Tibial nerve (tissue), 4 donors: ENCODE results near the gene EXOC4. TPM values are rescaled to one million over a fixed set of nuclear protein-coding genes. Genes with fewer than 3 reads are reported as not detected.

ENCODE experiments used
- DNase-seq, 2 donors: peaks; one replicate each; pipeline ENCODE4 v3.0.0-alpha.2; 2019; ENCODE audit warnings: low spot score in 2 of 2
- H3K27ac ChIP-seq, 4 donors: fragments of 200-600 bp; sonication (generic) in 3 of 4; one replicate each; pipeline ENCODE4 v1.5.1; 2017 to 2019; ENCODE audit warnings: mild to moderate bottlenecking in 1 of 4
- H3K27me3 ChIP-seq, 2 donors: fragments of 200-600 bp; sonication (generic) in 1 of 2; one replicate each; pipeline versions ENCODE4 v1.5.1 to v1.6.0; 2017 to 2019
- H3K36me3 ChIP-seq, 3 donors: fragments of 200-600 bp; sonication (generic); one replicate each; pipeline ENCODE4 v1.5.1; 2018 to 2019
- H3K4me1 ChIP-seq, 4 donors: fragments of 200-600 bp; sonication (generic) in 3 of 4; one replicate each; pipeline ENCODE4 v1.5.1; 2017 to 2019
- H3K4me3 ChIP-seq, 4 donors: fragments of 200-600 bp; sonication (generic) in 3 of 4; one replicate each; pipeline ENCODE4 v1.5.1; 2017 to 2019; ENCODE audit warnings: mild to moderate bottlenecking in 1 of 4, moderate library complexity in 1 of 4
- H3K9me3 ChIP-seq, 4 donors: fragments of 200-600 bp; sonication (generic) in 3 of 4; one replicate each; pipeline ENCODE4 v1.5.1; 2017 to 2019
- EP300 ChIP-seq, 2 donors: sonication (generic); formaldehyde crosslinking; IDR thresholded peaks; one replicate each; pipeline ENCODE4 v1.6.1; 2017; ENCODE audit warnings: antibody characterized with exemption in 2 of 2, mild to moderate bottlenecking in 1 of 2
- POLR2A ChIP-seq, 2 donors: fragments of 450-650 bp; IDR thresholded peaks; one replicate each; pipeline ENCODE4 v1.6.1; 2017; ENCODE audit warnings: antibody characterized with exemption in 2 of 2, mild to moderate bottlenecking in 2 of 2, moderate library complexity in 2 of 2
- WGBS, 2 donors: methylation state at CpG; one replicate each; pipeline ENCODE4 v1.1.5; 2018; 5-methylcytosine and 5-hydroxymethylcytosine counted together
- total RNA-seq, 4 donors: library from RNA; depleted of rRNA; stranded (reverse); fragments of >200 nt; gene quantifications; one replicate each; pipeline ENCODE4 v1.1.0, GENCODE V29; 2016
- TF ChIP-seq, protein P1 (sequence below), 5 experiments: fragments of 200-600 bp in 3 of 5; fragments of 450-650 bp in 2 of 5; sonication (generic) in 3 of 5; IDR thresholded peaks; one replicate each; pipeline ENCODE4 v1.5.1; 2016 to 2019; ENCODE audit warnings: antibody characterized with exemption in 5 of 5, mild to moderate bottlenecking in 3 of 5, moderate library complexity in 2 of 5

Gene EXOC4
- total RNA-seq, 4 donors from 2014 or later, result 70.0 to 104 (median 85.8) TPM

DNA sequence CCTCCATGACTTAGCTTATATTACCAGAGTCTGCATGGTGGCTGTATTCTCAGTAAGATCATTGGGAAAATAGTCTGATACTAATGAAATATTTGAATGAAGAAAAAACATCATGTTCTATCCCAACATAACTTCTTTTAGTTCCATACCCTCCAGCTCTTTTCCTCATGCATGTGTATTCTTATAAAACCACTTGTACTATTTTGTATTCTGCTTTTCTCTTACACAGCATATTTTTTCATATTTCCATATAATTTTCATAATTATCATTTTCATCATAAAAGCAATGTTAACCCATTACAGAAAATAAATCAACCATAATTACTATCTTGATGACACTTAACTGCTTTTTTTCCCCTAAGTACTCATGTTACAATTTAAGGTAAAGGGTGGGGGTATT is 503.0 kb downstream of the EXOC4 start:
- Histone ChIP-seq H3K9me3 (no peaks in the 10 kb centered on the region), H3K4me1 (no peaks in the 10 kb centered on the region), H3K27ac (no peak overlapping the region), H3K27me3 (no peaks in the 10 kb centered on the region), H3K4me3 (no peak overlapping the region), H3K36me3 (no peaks in the 10 kb centered on the region)
- TF ChIP-seq POLR2A (IDR thresholded peaks at IDR 0.05), result no peak
- TF ChIP-seq, protein P1, sequence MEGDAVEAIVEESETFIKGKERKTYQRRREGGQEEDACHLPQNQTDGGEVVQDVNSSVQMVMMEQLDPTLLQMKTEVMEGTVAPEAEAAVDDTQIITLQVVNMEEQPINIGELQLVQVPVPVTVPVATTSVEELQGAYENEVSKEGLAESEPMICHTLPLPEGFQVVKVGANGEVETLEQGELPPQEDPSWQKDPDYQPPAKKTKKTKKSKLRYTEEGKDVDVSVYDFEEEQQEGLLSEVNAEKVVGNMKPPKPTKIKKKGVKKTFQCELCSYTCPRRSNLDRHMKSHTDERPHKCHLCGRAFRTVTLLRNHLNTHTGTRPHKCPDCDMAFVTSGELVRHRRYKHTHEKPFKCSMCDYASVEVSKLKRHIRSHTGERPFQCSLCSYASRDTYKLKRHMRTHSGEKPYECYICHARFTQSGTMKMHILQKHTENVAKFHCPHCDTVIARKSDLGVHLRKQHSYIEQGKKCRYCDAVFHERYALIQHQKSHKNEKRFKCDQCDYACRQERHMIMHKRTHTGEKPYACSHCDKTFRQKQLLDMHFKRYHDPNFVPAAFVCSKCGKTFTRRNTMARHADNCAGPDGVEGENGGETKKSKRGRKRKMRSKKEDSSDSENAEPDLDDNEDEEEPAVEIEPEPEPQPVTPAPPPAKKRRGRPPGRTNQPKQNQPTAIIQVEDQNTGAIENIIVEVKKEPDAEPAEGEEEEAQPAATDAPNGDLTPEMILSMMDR (IDR thresholded peaks at IDR 0.05), result no peak
- no peak for TF ChIP-seq EP300 (IDR thresholded peaks at IDR 0.05)
- DNase-seq, result no peak

DNA sequence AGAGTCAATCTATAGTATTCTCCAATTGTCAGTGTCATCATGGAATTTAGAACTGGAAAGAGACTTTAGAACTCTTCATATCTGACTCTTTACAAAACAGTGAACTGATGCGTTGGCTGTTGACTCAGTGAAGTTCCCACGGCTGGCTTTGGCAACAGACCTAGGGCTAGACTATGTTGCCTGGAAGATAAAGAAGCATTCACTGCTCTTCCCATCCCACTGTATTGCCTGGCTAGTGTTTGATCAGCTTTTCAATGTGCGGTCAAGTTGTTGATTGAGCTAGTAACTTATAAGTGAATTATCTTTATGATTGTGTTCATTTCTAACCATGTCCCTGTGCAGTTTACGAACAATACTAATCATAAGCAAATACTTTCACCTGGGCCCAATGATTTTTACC is 508.6 kb downstream of the EXOC4 start:
- DNase-seq, result no peak
- H3K36me3 ChIP-seq, result no peaks in the 10 kb centered on the region
- H3K9me3 ChIP-seq, result no peaks in the 10 kb centered on the region
- TF ChIP-seq, protein P1 (IDR thresholded peaks at IDR 0.05), result no peak
- TF ChIP-seq EP300 (IDR thresholded peaks at IDR 0.05), result no peak
- TF ChIP-seq POLR2A (IDR thresholded peaks at IDR 0.05), result no peak
- H3K4me3 ChIP-seq, result no peak overlapping the region
- H3K27ac ChIP-seq, result no peak overlapping the region
- 86 to 93% methylated on average over 4 of the region's 4 CpGs for WGBS, 2 donors
- H3K4me1 ChIP-seq, result no peaks in the 10 kb centered on the region
- no peaks in the 10 kb centered on the region for H3K27me3 ChIP-seq

DNA sequence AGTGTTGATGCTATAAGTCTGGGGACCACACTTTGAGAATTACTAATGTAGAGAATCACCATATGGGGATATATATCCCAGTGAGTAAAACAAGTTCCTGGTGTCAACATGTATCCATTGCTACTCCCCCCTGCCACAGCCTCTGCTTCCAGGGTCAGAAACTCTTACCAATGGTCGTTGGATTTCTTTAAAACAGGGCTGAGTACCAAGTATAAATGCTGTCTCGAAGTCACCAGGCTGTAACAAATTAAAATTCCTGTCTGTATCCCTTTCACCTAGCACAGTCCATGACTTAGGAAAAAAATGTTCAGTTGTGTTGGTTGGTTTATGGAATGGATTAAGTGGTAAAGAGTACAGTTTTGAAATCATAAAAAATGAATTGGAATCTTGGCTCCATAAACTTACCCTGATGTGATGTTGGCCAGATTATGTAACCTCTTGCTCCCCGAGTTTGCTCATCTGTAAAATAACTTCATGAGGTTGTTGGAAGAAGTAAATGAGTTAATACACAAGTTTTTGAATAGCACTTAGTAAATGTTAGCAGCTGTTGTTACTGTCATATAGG is 510.3 kb downstream of the EXOC4 start:
- Histone ChIP-seq H3K4me1 (no peaks in the 10 kb centered on the region), H3K9me3 (no peaks in the 10 kb centered on the region)
- WGBS, 2 donors, result 58 to 70% methylated on average over 3 of the region's 3 CpGs

DNA sequence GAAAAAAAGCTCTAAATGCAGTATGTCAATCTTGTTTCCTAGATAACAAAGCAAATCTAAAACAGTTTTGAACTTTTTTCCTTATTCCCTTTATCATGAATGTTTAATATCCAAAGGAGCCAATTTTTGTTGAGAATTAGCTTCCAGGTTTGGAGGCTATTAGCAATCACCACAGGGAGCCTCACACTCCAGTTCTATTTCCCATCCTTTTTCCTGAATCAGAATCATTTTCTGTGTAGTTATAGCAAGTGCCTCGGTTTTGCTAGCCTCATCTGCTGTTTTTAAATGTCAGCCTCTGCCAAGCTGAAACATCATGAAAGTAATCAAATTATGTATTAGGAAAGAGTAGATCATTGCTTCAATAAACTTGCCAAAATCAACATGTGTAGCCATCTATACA is 516.8 kb downstream of the EXOC4 start:
- Histone ChIP-seq H3K36me3 (no peaks in the 10 kb centered on the region), H3K27ac (no peak overlapping the region), H3K9me3 (no peaks in the 10 kb centered on the region), H3K4me1 (no peaks in the 10 kb centered on the region), H3K27me3 (no peaks in the 10 kb centered on the region), H3K4me3 (no peak overlapping the region)
- 46 to 81% methylated on average over 1 of the region's 1 CpG for WGBS, 2 donors
- DNase-seq, result no peak
- no peak for TF ChIP-seq EP300 (IDR thresholded peaks at IDR 0.05)
- no peak for TF ChIP-seq POLR2A (IDR thresholded peaks at IDR 0.05)
- TF ChIP-seq, protein P1 (IDR thresholded peaks at IDR 0.05), result no peak

More for the DNA sequence above, 510.3 kb downstream of the EXOC4 start:
- H3K4me3 ChIP-seq, result no peak overlapping the region
- no peak for DNase-seq
- TF ChIP-seq, protein P1 (IDR thresholded peaks at IDR 0.05), result no peak
- TF ChIP-seq EP300 (IDR thresholded peaks at IDR 0.05), result no peak
- TF ChIP-seq POLR2A (IDR thresholded peaks at IDR 0.05), result no peak
- H3K27ac ChIP-seq, result no peak overlapping the region
- H3K36me3 ChIP-seq, result no peaks in the 10 kb centered on the region
- H3K27me3 ChIP-seq, result no peaks in the 10 kb centered on the region

DNA sequence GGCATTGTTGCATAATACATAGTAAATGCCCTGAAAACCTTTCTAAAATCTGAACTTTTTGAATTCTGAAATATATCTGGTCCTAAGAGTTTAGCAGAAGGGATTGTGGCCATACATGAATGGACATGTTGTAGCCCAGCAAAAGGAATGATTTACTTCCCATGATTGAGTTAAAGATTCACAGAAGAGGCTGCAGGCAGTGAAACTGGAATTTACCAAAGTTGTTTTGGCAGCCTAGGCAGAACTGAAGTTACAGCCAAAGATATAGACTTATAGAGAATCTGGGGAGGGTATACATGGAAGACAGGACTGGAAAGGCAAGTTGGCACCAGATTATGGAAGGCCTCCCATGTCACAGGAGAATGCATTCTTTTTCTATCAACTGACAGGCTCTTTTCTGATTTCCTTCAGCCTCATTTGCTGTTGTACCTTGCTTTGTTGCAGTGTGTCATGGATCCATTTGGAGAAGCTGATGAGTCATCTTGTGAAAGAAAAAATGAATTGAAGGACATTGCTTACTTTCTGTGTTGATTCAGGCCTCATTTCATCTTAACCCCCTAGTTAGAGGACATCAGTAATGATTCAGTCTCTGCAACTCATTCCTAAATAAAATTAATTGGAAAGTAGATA is 518.1 kb downstream of the EXOC4 start:
- no peak for DNase-seq
- H3K4me1 ChIP-seq, result no peaks in the 10 kb centered on the region
- no peaks in the 10 kb centered on the region for H3K27me3 ChIP-seq
- TF ChIP-seq POLR2A (IDR thresholded peaks at IDR 0.05), result no peak
- no peak for TF ChIP-seq EP300 (IDR thresholded peaks at IDR 0.05)
- TF ChIP-seq, protein P1 (IDR thresholded peaks at IDR 0.05), result no peak
- no peak overlapping the region for H3K4me3 ChIP-seq
- H3K9me3 ChIP-seq, result no peaks in the 10 kb centered on the region
- no peaks in the 10 kb centered on the region for H3K36me3 ChIP-seq
- H3K27ac ChIP-seq, result no peak overlapping the region
